B cell (primary cell): ENCODE results near the gene RHOV.

Experiments used
- CTCF ChIP-seq: fragments of 200-600 bp; IDR thresholded peaks from one replicate; pipeline ENCODE4 v1.8.0; 2022; ENCODE audit warnings: antibody characterized with exemption, mild to moderate bottlenecking
- EZH2 ChIP-seq: IDR thresholded peaks from 2 replicates; pipeline ENCODE4 v1.6.1; 2012; ENCODE audit warnings: borderline replicate concordance, low read depth, mild to moderate bottlenecking, moderate library complexity, low read length; ENCODE audit not compliant: insufficient read depth, poor library complexity, severe bottlenecking

GRCh38 chr15:40843885-40844695 lies 29.9 kb downstream of the RHOV start, which contains the start of gene SPINT1:
- TF ChIP-seq CTCF: no peak
- TF ChIP-seq EZH2: no peak
